Osteocyte (in vitro differentiated cells): ENCODE results near the gene STPG1. TPM values are rescaled to one million over a fixed set of nuclear protein-coding genes. Genes with fewer than 3 reads are reported as not detected.

Experiments
- DNase-seq: peaks from one replicate; pipeline ENCODE4 v3.0.0; 2021; ENCODE audit warnings: mixed read lengths; ENCODE audit not compliant: unreplicated experiment; ENCODE audit errors: extremely low spot score
- H3K27ac Mint-ChIP-seq: one replicate; pipeline ENCODE4 v1.8.0; 2021; ENCODE audit warnings: mild to moderate bottlenecking, mixed read lengths; ENCODE audit not compliant: unreplicated experiment
- H3K27me3 Mint-ChIP-seq: one replicate; pipeline ENCODE4 v1.8.0; 2021; ENCODE audit warnings: mixed read lengths; ENCODE audit not compliant: unreplicated experiment
- H3K36me3 Mint-ChIP-seq: one replicate; pipeline ENCODE4 v1.8.0; 2021; ENCODE audit warnings: mixed read lengths; ENCODE audit not compliant: unreplicated experiment
- H3K4me1 Mint-ChIP-seq: one replicate; pipeline ENCODE4 v1.8.0; 2021; ENCODE audit warnings: mixed read lengths; ENCODE audit not compliant: unreplicated experiment
- H3K4me3 Mint-ChIP-seq: one replicate; pipeline ENCODE4 v1.8.0; 2021; ENCODE audit warnings: mild to moderate bottlenecking, moderate library complexity, mixed read lengths; ENCODE audit not compliant: unreplicated experiment
- H3K9me3 Mint-ChIP-seq: one replicate; pipeline ENCODE4 v1.8.0; 2021; ENCODE audit warnings: mixed read lengths; ENCODE audit not compliant: unreplicated experiment
- total RNA-seq: library from RNA; stranded (reverse); gene quantifications from 2 replicates; pipeline ENCODE4 v1.2.1, GENCODE V29; 2021
- TF ChIP-seq, protein P1 (sequence below): fragments of 200-600 bp; sonication (generic); IDR thresholded peaks from 2 replicates; pipeline ENCODE4 v1.5.0; 2021; ENCODE audit warnings: antibody characterized with exemption, mild to moderate bottlenecking, moderate library complexity

STPG1 gene
- total RNA-seq, 1 donor from 2014 or later: 5.3 TPM

DNA sequence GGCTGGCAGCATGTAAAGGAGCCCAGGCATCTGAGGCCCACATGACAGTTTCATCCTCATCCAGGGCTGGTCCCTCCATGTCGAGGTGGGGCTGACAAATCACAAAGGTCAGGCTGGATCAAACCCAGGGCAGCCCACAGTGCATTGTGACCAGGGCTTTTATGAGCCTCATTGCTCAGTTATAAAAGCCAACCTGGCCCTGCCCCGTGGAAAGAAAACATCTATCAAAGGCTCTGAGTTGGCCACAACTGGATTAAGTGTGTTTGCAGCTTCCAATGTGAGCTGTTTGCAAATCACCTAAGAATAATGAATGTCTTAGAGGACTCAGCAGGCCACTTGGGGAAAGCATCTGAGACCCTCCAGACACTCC lies 49.0 kb downstream of the STPG1 start:
- Mint-ChIP-seq H3K27ac (peak overlapping the region; percentile 53), H3K4me3 (no peak overlapping the region), H3K27me3 (no peaks in the 10 kb centered on the region), H3K4me1 (peaks cover 34% of the 10 kb centered on the region), H3K36me3 (peaks cover 6% of the 10 kb centered on the region), H3K9me3 (no peaks in the 10 kb centered on the region)
- TF ChIP-seq, protein P1, sequence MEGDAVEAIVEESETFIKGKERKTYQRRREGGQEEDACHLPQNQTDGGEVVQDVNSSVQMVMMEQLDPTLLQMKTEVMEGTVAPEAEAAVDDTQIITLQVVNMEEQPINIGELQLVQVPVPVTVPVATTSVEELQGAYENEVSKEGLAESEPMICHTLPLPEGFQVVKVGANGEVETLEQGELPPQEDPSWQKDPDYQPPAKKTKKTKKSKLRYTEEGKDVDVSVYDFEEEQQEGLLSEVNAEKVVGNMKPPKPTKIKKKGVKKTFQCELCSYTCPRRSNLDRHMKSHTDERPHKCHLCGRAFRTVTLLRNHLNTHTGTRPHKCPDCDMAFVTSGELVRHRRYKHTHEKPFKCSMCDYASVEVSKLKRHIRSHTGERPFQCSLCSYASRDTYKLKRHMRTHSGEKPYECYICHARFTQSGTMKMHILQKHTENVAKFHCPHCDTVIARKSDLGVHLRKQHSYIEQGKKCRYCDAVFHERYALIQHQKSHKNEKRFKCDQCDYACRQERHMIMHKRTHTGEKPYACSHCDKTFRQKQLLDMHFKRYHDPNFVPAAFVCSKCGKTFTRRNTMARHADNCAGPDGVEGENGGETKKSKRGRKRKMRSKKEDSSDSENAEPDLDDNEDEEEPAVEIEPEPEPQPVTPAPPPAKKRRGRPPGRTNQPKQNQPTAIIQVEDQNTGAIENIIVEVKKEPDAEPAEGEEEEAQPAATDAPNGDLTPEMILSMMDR: no peak
- DNase-seq: no peak

DNA sequence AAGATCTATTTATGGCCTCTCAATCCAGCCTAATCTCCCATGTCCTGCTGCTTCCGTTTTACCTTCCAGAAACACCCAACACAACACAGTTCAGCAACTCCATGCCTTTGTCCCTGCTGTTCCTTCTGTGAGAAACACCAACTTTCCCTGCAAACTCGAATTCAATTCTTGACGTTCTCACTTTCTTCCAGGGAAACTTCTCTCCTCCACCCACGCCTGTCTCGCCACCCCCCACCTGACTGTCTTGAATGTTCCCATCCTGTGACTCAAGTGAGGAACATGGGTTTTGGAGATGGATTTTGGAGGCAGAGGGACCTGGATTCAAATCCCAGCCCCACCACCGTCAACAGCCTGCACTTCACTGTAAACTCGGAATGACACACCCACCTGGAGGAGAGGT lies 49.6 kb downstream of the STPG1 start:
- H3K4me1 Mint-ChIP-seq: peaks cover 34% of the 10 kb centered on the region
- H3K27me3 Mint-ChIP-seq: no peaks in the 10 kb centered on the region
- no peaks in the 10 kb centered on the region for H3K9me3 Mint-ChIP-seq
- H3K4me3 Mint-ChIP-seq: no peak overlapping the region
- TF ChIP-seq, protein P1: no peak
- H3K36me3 Mint-ChIP-seq: peaks cover 6% of the 10 kb centered on the region
- no peak for DNase-seq
- no peak overlapping the region for H3K27ac Mint-ChIP-seq

DNA sequence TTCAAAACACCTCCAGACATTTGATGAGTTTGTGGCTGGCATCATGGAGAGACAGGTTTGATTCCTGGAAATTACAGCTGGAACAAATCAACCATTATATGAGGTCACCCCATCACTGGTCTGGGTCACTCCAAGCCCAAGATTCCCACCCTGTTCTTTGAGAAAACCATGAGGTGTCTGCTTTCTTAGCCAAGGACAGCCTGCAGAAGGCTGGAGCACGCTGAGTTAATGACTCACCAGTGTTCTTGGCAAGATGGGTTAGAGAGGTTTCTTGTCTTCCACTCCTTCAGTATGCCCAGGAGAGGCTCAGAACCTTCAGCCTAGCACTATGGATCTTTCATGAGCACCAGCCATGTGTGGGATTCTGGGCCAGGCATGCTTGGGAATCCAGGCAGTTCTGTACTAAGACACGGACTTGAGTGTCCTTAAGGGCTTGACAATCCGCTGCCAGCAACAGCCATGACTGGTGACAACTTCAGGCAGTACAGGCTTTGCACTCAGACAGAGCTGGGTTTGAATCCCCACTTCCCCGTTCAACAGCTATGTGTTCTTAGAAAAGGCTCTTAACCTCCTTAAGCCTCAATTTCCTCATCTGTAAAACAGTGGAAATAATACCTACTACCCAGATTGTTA lies 50.5 kb downstream of the STPG1 start:
- TF ChIP-seq, protein P1: no peak
- DNase-seq: no peak
- H3K4me3 Mint-ChIP-seq: no peak overlapping the region
- H3K27ac Mint-ChIP-seq: no peak overlapping the region
- H3K4me1 Mint-ChIP-seq: peaks cover 34% of the 10 kb centered on the region
- peaks cover 6% of the 10 kb centered on the region for H3K36me3 Mint-ChIP-seq
- no peaks in the 10 kb centered on the region for H3K9me3 Mint-ChIP-seq
- no peaks in the 10 kb centered on the region for H3K27me3 Mint-ChIP-seq

DNA sequence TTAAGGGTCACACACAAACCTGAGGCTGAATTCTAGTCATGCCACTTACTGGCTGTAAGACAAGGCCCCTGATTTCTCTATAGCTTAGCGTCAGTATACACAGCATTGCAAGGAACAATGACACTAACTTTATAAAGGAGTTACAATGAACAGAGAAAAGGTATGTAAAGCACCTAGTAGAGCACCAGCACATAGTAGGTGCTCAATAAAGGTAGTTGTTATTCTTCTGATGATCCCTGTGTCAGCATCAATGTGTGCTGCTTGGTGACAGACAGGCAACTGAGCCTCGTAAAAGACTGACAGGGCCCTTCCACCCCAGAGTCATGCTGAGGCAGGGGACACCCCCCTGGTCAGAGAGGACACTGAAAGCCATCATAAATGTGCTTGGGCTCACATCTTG lies 51.2 kb downstream of the STPG1 start:
- Mint-ChIP-seq H3K27me3 (no peaks in the 10 kb centered on the region), H3K4me1 (peaks cover 34% of the 10 kb centered on the region), H3K4me3 (no peak overlapping the region), H3K36me3 (peaks cover 11% of the 10 kb centered on the region), H3K27ac (no peak overlapping the region), H3K9me3 (no peaks in the 10 kb centered on the region)
- TF ChIP-seq, protein P1: no peak
- no peak for DNase-seq

DNA sequence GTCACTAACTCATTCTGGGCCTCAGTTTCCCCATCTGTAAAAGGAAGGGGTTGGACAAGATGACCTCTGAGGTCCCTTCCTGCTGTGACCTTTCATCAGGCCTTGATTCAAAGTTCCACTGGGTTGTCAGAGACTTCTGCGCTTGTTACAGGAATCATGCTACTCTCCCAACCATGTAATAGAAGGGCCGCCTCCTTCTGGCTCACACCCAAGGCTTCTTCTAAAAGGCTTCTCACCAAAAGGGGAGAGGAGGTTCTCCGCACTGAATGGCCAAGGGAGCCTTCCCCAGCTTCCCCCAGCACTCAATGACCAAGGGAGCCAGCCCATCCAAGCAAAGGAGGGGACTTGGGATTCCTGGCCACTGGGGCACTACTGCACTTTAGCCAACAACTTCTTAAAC lies 51.8 kb downstream of the STPG1 start:
- H3K27me3 Mint-ChIP-seq: no peaks in the 10 kb centered on the region
- TF ChIP-seq, protein P1: no peak
- H3K4me3 Mint-ChIP-seq: no peak overlapping the region
- H3K4me1 Mint-ChIP-seq: peaks cover 34% of the 10 kb centered on the region
- H3K9me3 Mint-ChIP-seq: no peaks in the 10 kb centered on the region
- H3K36me3 Mint-ChIP-seq: peaks cover 11% of the 10 kb centered on the region
- H3K27ac Mint-ChIP-seq: no peak overlapping the region
- no peak for DNase-seq
